Esophagus muscularis mucosa (tissue), 4 donors: Measurements from ENCODE around the gene BRMS1. TPM values are rescaled to one million over a fixed set of nuclear protein-coding genes. Genes with fewer than 3 reads are reported as not detected.

ENCODE experiments used
- DNase-seq: peaks from one replicate; pipeline ENCODE4 v3.0.0-alpha.2; 2017; ENCODE audit errors: extremely low spot score
- H3K27ac ChIP-seq, 4 donors: fragments of 200-600 bp; sonication (generic); replicated peaks in 1 of 4; 1 replicate in 3 of 4; 2 replicates in 1 of 4; pipeline ENCODE4 v1.5.1; 2016 to 2019; ENCODE audit warnings: mild to moderate bottlenecking in 1 of 4
- H3K27me3 ChIP-seq, 4 donors: fragments of 200-600 bp; sonication (generic); one replicate each; pipeline versions ENCODE4 v1.5.1 to v1.6.0; 2016 to 2019
- H3K36me3 ChIP-seq, 4 donors: fragments of 200-600 bp; sonication (generic); one replicate each; pipeline ENCODE4 v1.5.1; 2016 to 2019
- H3K4me1 ChIP-seq, 4 donors: fragments of 200-600 bp; sonication (generic); one replicate each; pipeline ENCODE4 v1.5.1; 2016 to 2019
- H3K4me3 ChIP-seq, 4 donors: fragments of 200-600 bp; sonication (generic); 1 replicate in 2 of 4; 2 replicates in 2 of 4; pipeline ENCODE4 v1.5.1; 2016 to 2019; ENCODE audit warnings: mild to moderate bottlenecking in 4 of 4, moderate library complexity in 1 of 4
- H3K9me3 ChIP-seq, 4 donors: fragments of 200-600 bp; sonication (generic); 1 replicate in 3 of 4; 2 replicates in 1 of 4; pipeline ENCODE4 v1.5.1; 2016 to 2019
- CTCF ChIP-seq, 3 experiments: fragments of 200-600 bp in 2 of 3; fragments of 450-650 bp in 1 of 3; sonication (generic) in 2 of 3; IDR thresholded peaks; one replicate each; pipeline ENCODE4 v1.5.1; 2017 to 2019; ENCODE audit warnings: antibody characterized with exemption in 3 of 3, mild to moderate bottlenecking in 2 of 3, moderate library complexity in 1 of 3
- EP300 ChIP-seq: sonication (generic); formaldehyde crosslinking; IDR thresholded peaks from one replicate; pipeline ENCODE4 v1.6.1; 2017; ENCODE audit warnings: antibody characterized with exemption
- POLR2A ChIP-seq: fragments of 450-650 bp; IDR thresholded peaks from one replicate; pipeline ENCODE4 v1.6.1; 2017; ENCODE audit warnings: antibody characterized with exemption, moderate library complexity, mild to moderate bottlenecking, low read depth
- POLR2AphosphoS5 ChIP-seq, 2 donors: sonication (generic); formaldehyde crosslinking; IDR thresholded peaks; one replicate each; pipeline ENCODE4 v1.6.1; 2017; ENCODE audit warnings: antibody characterized with exemption in 2 of 2
- WGBS: methylation state at CpG from one replicate; pipeline ENCODE4 v1.1.5; 2018; 5-methylcytosine and 5-hydroxymethylcytosine counted together
- intact Hi-C: fragments of 100-400 bp; cut with DNase I; formaldehyde crosslinking; loops from one replicate; pipeline ENCODE4 v1.15.1; 2023
- total RNA-seq, 4 donors: library from RNA; depleted of rRNA; stranded (reverse); fragments of >200 nt; gene quantifications; one replicate each; pipeline versions ENCODE4 v1.1.0 to v1.2.1, GENCODE V29; 2016

The BRMS1 gene
- total RNA-seq, 4 donors from 2014 or later = 22.8 to 35.1 (median 34.1) TPM

GRCh38 chr11:66327171-66328030 is 17.5 kb downstream of the BRMS1 start:
- no peaks in the 10 kb centered on the region for H3K27me3 ChIP-seq
- intact Hi-C loops = loop anchor here (2.0 kb wide), 1 partner anchor 17 kb away; no protein-coding TSS in a partner anchor
- 73% methylated on average over 7 of the region's 10 CpGs for WGBS

GRCh38 chr11:66326261-66327111 is 18.4 kb downstream of the BRMS1 start:
- TF ChIP-seq CTCF (IDR thresholded peaks at IDR 0.05) = no peak
- TF ChIP-seq POLR2A = no peak
- peak; percentile 5 to 32 for TF ChIP-seq POLR2AphosphoS5 (IDR thresholded peaks at IDR 0.05)
- no peak for TF ChIP-seq EP300

More at GRCh38 chr11:66327171-66328030, 17.5 kb downstream of the BRMS1 start:
- H3K9me3 ChIP-seq = no peaks in the 10 kb centered on the region
- DNase-seq = no peak
- H3K36me3 ChIP-seq = peaks cover 0 to 7% (median 5%) of the 10 kb centered on the region in 4 donors
- H3K4me3 ChIP-seq = no peak overlapping the region
- H3K4me1 ChIP-seq = peaks cover 34 to 37% (median 35%) of the 10 kb centered on the region in 4 donors
- TF ChIP-seq POLR2A (no peak), EP300 (no peak), CTCF (IDR thresholded peaks at IDR 0.05) (no peak), POLR2AphosphoS5 (IDR thresholded peaks at IDR 0.05) (no peak)
- H3K27ac ChIP-seq = peak overlapping the region; percentile 52 to 78 (median 68)

GRCh38 chr11:66325263-66325671 is 19.6 kb downstream of the BRMS1 start:
- 89% methylated on average over 6 of the region's 8 CpGs for WGBS
- DNase-seq = no peak
- Histone ChIP-seq H3K4me3 (no peak overlapping the region), H3K27ac (peak overlapping the region in 3 of 4 donors; percentile 66 to 78 (median 71)), H3K4me1 (peaks cover 34 to 45% (median 45%) of the 10 kb centered on the region in 4 donors), H3K27me3 (no peaks in the 10 kb centered on the region), H3K36me3 (no peaks in the 10 kb centered on the region), H3K9me3 (no peaks in the 10 kb centered on the region)
- TF ChIP-seq POLR2A (no peak), POLR2AphosphoS5 (IDR thresholded peaks at IDR 0.05) (no peak), CTCF (IDR thresholded peaks at IDR 0.05) (no peak), EP300 (no peak)
- intact Hi-C loops = no loop called here

More at GRCh38 chr11:66326261-66327111, 18.4 kb downstream of the BRMS1 start:
- H3K4me1 ChIP-seq = peaks cover 34 to 45% (median 44%) of the 10 kb centered on the region in 4 donors
- intact Hi-C loops = no loop called here
- no peaks in the 10 kb centered on the region for H3K27me3 ChIP-seq
- H3K9me3 ChIP-seq = no peaks in the 10 kb centered on the region
- 41% methylated on average over 6 of the region's 21 CpGs for WGBS
- H3K4me3 ChIP-seq = no peak overlapping the region
- no peaks in the 10 kb centered on the region for H3K36me3 ChIP-seq
- DNase-seq = no peak
- H3K27ac ChIP-seq = peak overlapping the region; percentile 52 to 78 (median 68)

- H3K27me3 ChIP-seq = no peaks in the 10 kb centered on the region
- TF ChIP-seq EP300 (no peak), POLR2AphosphoS5 (IDR thresholded peaks at IDR 0.05) (no peak), POLR2A (no peak)
- H3K9me3 ChIP-seq = no peaks in the 10 kb centered on the region
- H3K36me3 ChIP-seq = no peaks in the 10 kb centered on the region
- no peak for DNase-seq
- intact Hi-C loops = no loop called here
- H3K27ac ChIP-seq = no peak overlapping the region
- H3K4me3 ChIP-seq = no peak overlapping the region
- WGBS = 67% methylated on average over 9 of the region's 10 CpGs
- H3K4me1 ChIP-seq = peaks cover 34 to 45% (median 45%) of the 10 kb centered on the region in 4 donors
These were observed 20.2 kb downstream of the BRMS1 start for GRCh38 chr11:66324664-66325063.

GRCh38 chr11:66323684-66324083 is 21.2 kb downstream of the BRMS1 start:
- no peak for DNase-seq
- no peaks in the 10 kb centered on the region for H3K27me3 ChIP-seq
- intact Hi-C loops = no loop called here
- H3K4me3 ChIP-seq = no peak overlapping the region
- no peak overlapping the region for H3K27ac ChIP-seq
- H3K4me1 ChIP-seq = peaks cover 31 to 51% (median 45%) of the 10 kb centered on the region in 4 donors
- WGBS = 97% methylated on average over 1 of the region's 1 CpG
- H3K9me3 ChIP-seq = no peaks in the 10 kb centered on the region
- no peaks in the 10 kb centered on the region for H3K36me3 ChIP-seq
- no peak for TF ChIP-seq POLR2AphosphoS5 (IDR thresholded peaks at IDR 0.05)
- no peak for TF ChIP-seq POLR2A
- TF ChIP-seq EP300 = no peak
- no peak for TF ChIP-seq CTCF (IDR thresholded peaks at IDR 0.05)
